Activated CD8-positive, alpha-beta T cell treated with anti-CD3 and anti-CD28 coated beads for 36 hours (primary cell): ENCODE results near the gene CDKAL1. TPM values are rescaled to one million over a fixed set of nuclear protein-coding genes. Genes with fewer than 3 reads are reported as not detected.
"Not testable (repeated sequence)": the region's sequence is repeated elsewhere in the genome, so short reads cannot be mapped to it uniquely, and the experiment has no call there.

Experiments used
- ATAC-seq: fragments of 200-7000 bp; cut with Tn5 transposase; one replicate; pipeline ENCODE4 v1.10.0; 2021; ENCODE audit warnings: mild to moderate bottlenecking, moderate library complexity
- CTCF ChIA-PET: fragments of 350-600 bp; sonication (Branson Sonifier 250); formaldehyde crosslinking; loops from one replicate; lab custom pipeline; 2021; ENCODE audit warnings: antibody characterized with exemption; lab: Charles Lee
- POLR2A ChIA-PET: fragments of 350-600 bp; sonication (Branson Sonifier 250); formaldehyde crosslinking; loops from one replicate; lab custom pipeline; 2021; ENCODE audit warnings: antibody characterized with exemption; lab: Charles Lee
- DNase-seq: peaks from one replicate; pipeline ENCODE4 v3.0.0-alpha.2; 2020
- H3K27ac Mint-ChIP-seq: one replicate; pipeline ENCODE4 v1.8.0; 2021; ENCODE audit warnings: mild to moderate bottlenecking, mixed read lengths
- H3K27me3 Mint-ChIP-seq: one replicate; pipeline ENCODE4 v1.8.0; 2021; ENCODE audit warnings: mixed read lengths
- H3K36me3 Mint-ChIP-seq: one replicate; pipeline ENCODE4 v1.8.0; 2021; ENCODE audit warnings: low read depth, mixed read lengths
- H3K4me1 Mint-ChIP-seq: one replicate; pipeline ENCODE4 v1.8.0; 2021; ENCODE audit warnings: low read depth, mixed read lengths
- H3K4me3 Mint-ChIP-seq: one replicate; pipeline ENCODE4 v1.8.0; 2021; ENCODE audit warnings: mild to moderate bottlenecking, moderate library complexity, mixed read lengths
- H3K9me3 Mint-ChIP-seq: one replicate; pipeline ENCODE4 v1.8.0; 2021; ENCODE audit warnings: mixed read lengths
- intact Hi-C: fragments of 100-400 bp; cut with micrococcal nuclease; formaldehyde crosslinking; loops from one replicate; pipeline ENCODE4 v1.10.0; 2022
- total RNA-seq, 2 experiments: library from RNA; stranded (reverse); gene quantifications; one replicate each; pipeline ENCODE4 v1.2.3, GENCODE V29; 2021
- TF ChIP-seq, protein P1 (sequence below): fragments of 200-600 bp; IDR thresholded peaks from one replicate; pipeline ENCODE4 v1.8.0; 2022; ENCODE audit warnings: antibody characterized with exemption, mild to moderate bottlenecking

The CDKAL1 gene
- total RNA-seq, 2 experiments from 2014 or later, result 21.6 to 23.6 TPM

DNA sequence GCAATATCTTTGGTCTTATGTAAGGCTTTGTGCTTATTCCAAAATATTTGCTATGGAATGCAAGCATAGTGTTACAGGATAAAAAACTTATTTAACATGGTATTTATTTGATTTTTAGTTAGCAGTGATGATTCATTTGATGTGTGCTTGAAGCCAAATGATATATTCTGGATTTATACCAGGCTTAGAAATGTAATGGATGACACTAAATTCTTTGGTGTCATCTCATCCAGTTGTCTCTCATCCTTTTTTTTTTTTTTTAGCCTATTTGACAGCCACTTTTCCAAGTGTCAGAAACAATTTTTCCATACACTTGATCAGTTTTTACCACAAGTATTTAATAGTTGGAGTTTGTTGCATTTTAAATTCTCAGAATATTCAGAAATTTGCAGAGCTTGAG is 515.3 kb downstream of the CDKAL1 start:
- ATAC-seq, result no peak
- intact Hi-C loops, result no loop called here
- Mint-ChIP-seq H3K36me3 (peaks cover 11% of the 10 kb centered on the region), H3K27ac (no peak overlapping the region), H3K27me3 (no peaks in the 10 kb centered on the region), H3K4me1 (peaks cover 3% of the 10 kb centered on the region), H3K4me3 (no peak overlapping the region), H3K9me3 (no peaks in the 10 kb centered on the region)
- ChIA-PET CTCF (no interaction called here), POLR2A (no interaction called here)
- DNase-seq, result no peak
- TF ChIP-seq, protein P1, sequence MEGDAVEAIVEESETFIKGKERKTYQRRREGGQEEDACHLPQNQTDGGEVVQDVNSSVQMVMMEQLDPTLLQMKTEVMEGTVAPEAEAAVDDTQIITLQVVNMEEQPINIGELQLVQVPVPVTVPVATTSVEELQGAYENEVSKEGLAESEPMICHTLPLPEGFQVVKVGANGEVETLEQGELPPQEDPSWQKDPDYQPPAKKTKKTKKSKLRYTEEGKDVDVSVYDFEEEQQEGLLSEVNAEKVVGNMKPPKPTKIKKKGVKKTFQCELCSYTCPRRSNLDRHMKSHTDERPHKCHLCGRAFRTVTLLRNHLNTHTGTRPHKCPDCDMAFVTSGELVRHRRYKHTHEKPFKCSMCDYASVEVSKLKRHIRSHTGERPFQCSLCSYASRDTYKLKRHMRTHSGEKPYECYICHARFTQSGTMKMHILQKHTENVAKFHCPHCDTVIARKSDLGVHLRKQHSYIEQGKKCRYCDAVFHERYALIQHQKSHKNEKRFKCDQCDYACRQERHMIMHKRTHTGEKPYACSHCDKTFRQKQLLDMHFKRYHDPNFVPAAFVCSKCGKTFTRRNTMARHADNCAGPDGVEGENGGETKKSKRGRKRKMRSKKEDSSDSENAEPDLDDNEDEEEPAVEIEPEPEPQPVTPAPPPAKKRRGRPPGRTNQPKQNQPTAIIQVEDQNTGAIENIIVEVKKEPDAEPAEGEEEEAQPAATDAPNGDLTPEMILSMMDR, result no peak

DNA sequence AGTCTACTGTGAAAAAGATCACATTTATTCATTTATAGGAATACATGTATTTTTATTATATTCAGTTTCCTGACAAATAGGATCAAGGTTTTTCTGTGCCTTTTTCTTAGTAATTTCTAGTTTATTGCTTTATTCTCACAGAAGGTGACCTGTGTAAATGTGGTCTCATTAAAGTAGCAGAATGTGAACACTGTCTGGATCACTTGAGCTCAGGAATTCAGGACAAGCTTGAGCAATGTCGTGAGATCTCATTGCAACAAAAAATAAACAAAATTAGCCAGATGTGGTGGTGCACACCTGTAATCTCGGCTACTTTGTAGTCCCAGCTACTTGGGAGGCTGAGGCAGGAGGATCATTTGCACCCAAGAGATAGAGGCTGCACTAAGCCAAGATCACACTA is 516.7 kb downstream of the CDKAL1 start:
- ATAC-seq, result no peak
- intact Hi-C loops, result no loop called here

DNA sequence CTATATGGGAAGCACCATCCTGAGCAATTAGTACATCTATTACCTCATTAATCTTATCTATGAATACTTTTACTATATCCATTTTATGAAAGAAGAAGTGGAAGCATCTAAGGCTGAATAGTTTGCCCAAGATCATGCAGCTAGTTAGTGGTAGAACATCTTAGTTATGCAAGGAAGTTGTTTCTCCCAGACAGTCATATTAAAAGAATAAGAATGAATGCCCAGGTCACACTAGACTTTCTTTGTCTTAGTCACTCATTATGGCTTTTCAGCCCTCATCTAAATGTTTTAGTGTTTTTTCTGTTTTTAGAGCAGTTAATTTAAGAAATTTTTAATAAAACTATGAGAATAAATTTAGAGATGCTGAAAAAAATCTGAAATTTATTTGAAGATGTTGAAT is 517.5 kb downstream of the CDKAL1 start:
- H3K4me3 Mint-ChIP-seq, result no peak overlapping the region
- H3K27ac Mint-ChIP-seq, result no peak overlapping the region
- POLR2A ChIA-PET, result no interaction called here
- ATAC-seq (no peak), DNase-seq (no peak)
- CTCF ChIA-PET, result no interaction called here
- H3K9me3 Mint-ChIP-seq, result peaks cover 13% of the 10 kb centered on the region
- H3K27me3 Mint-ChIP-seq, result no peaks in the 10 kb centered on the region
- TF ChIP-seq, protein P1, result no peak
- H3K36me3 Mint-ChIP-seq, result peaks cover 21% of the 10 kb centered on the region
- H3K4me1 Mint-ChIP-seq, result peaks cover 3% of the 10 kb centered on the region
- intact Hi-C loops, result no loop called here

More for the DNA sequence above, 516.7 kb downstream of the CDKAL1 start:
- no peak overlapping the region for H3K4me3 Mint-ChIP-seq
- ChIA-PET CTCF (no interaction called here), POLR2A (no interaction called here)
- TF ChIP-seq, protein P1, result no peak
- H3K4me1 Mint-ChIP-seq, result peaks cover 3% of the 10 kb centered on the region
- H3K9me3 Mint-ChIP-seq, result peaks cover 6% of the 10 kb centered on the region
- peaks cover 17% of the 10 kb centered on the region for H3K36me3 Mint-ChIP-seq
- H3K27ac Mint-ChIP-seq, result no peak overlapping the region
- DNase-seq, result no peak
- H3K27me3 Mint-ChIP-seq, result no peaks in the 10 kb centered on the region

DNA sequence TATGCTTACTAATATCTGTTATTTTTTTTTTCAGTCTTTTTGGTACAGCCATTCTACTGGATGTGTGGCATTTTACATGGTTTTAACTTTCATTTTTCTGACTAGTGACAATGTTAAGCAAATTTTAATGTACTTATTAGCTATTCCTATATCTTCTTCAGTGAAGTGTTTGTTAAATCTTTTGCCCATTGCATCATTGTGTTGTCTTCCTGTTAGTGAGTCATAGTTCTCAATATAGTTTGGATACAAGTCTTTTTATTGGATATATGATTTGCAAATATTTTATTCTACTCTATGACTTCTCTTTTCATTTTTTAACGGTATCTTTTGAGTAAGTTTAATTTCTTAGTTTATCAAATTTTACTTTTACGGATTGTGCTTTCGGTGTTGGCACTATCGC is 519.4 kb downstream of the CDKAL1 start:
- DNase-seq (no peak), ATAC-seq (no peak)
- Mint-ChIP-seq H3K36me3 (peaks cover 37% of the 10 kb centered on the region), H3K4me1 (peaks cover 3% of the 10 kb centered on the region), H3K4me3 (no peak overlapping the region), H3K9me3 (peaks cover 27% of the 10 kb centered on the region), H3K27me3 (no peaks in the 10 kb centered on the region), H3K27ac (peak overlapping the region; percentile 2)
- CTCF ChIA-PET, result no interaction called here
- TF ChIP-seq, protein P1, result no peak
- POLR2A ChIA-PET, result no interaction called here
- intact Hi-C loops, result no loop called here

DNA sequence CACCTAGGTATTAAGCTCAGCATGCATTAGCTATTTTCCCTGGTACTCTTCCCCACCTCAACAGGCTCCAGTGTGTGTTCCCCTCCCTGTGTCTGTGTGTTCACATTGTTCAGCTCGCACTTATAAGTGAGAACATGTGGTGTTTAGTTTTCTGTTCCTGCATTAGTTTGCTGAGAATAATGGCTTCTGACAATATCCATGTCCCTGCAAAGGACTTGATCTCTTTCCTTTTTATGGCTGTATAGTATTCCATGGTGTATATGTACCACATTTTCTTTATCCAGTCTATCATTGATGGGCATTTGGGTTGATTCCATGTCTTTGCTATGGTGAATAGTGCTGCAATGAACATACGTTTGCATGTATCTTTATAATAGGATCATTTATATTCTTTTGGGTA is 521.2 kb downstream of the CDKAL1 start:
- H3K9me3 Mint-ChIP-seq, result peaks cover 31% of the 10 kb centered on the region
- H3K36me3 Mint-ChIP-seq, result peaks cover 43% of the 10 kb centered on the region
- H3K4me3 Mint-ChIP-seq, POLR2A ChIA-PET, intact Hi-C loops, DNase-seq, H3K4me1 Mint-ChIP-seq, H3K27me3 Mint-ChIP-seq, H3K27ac Mint-ChIP-seq, ATAC-seq, CTCF ChIA-PET: not testable (repeated sequence)

DNA sequence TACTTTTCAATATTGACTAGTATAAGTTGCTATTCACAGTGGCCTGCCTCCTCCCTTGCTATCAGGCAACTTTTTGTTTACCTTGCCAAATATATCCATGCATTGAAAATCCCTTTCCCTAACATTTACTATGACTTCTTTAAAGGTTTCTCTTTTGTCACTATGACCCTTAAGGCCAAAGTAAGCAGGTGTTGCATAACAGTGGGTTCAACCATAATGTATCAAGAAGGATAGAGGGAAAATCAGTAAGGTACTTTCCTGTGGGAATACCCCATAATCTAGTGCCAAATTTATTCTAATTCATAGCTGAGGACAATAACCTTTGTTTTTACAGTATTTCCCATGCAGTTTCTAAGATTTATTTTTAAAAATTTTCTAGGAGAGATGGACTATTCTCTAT is 527.6 kb downstream of the CDKAL1 start:
- ATAC-seq (no peak), DNase-seq (no peak)
- peaks cover 38% of the 10 kb centered on the region for H3K36me3 Mint-ChIP-seq
- H3K27me3 Mint-ChIP-seq, result no peaks in the 10 kb centered on the region
- H3K9me3 Mint-ChIP-seq, result peaks cover 18% of the 10 kb centered on the region
- no peak overlapping the region for H3K4me3 Mint-ChIP-seq
- ChIA-PET POLR2A (no interaction called here), CTCF (no interaction called here)
- TF ChIP-seq, protein P1, result no peak
- intact Hi-C loops, result no loop called here
- H3K4me1 Mint-ChIP-seq, result no peaks in the 10 kb centered on the region
- H3K27ac Mint-ChIP-seq, result no peak overlapping the region
